DOHH2 (cell line): ENCODE results near the gene ONECUT1.

Experiments
- EZH2phosphoT487 ChIP-seq: fragments of 200-600 bp; sonication (generic); IDR thresholded peaks from 2 replicates; pipeline ENCODE4 v1.6.1; 2017; ENCODE audit warnings: borderline replicate concordance, mild to moderate bottlenecking, antibody characterized with exemption, low read length, moderate library complexity, mixed read lengths
- TF ChIP-seq, protein P1 (sequence below): fragments of 200-600 bp; sonication (generic); IDR thresholded peaks from one replicate; pipeline ENCODE4 v1.5.1; 2014; ENCODE audit warnings: antibody characterized with exemption, mild to moderate bottlenecking, low read depth, low read length; ENCODE audit not compliant: poor library complexity, severe bottlenecking

DNA sequence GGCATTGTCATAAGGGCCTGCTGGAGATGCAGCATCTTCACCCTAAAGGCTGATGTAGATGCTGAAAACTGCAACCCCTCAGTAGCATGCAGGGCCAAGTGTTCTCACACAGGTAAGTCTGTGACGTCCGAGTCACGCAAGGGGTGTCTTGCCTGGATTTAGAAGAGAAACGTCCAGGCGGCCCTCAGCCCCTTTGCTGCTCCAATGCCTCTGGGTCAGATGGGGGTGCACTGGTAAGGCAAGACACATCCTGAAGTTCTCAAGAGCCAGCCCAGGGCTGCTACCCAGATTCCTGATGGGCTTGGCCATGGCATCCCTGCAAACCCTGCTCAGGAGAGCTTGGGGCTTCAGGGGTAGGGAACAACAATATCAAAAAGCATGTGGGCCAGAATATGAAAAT is 25.4 kb downstream of the ONECUT1 start:
- TF ChIP-seq, protein P1, sequence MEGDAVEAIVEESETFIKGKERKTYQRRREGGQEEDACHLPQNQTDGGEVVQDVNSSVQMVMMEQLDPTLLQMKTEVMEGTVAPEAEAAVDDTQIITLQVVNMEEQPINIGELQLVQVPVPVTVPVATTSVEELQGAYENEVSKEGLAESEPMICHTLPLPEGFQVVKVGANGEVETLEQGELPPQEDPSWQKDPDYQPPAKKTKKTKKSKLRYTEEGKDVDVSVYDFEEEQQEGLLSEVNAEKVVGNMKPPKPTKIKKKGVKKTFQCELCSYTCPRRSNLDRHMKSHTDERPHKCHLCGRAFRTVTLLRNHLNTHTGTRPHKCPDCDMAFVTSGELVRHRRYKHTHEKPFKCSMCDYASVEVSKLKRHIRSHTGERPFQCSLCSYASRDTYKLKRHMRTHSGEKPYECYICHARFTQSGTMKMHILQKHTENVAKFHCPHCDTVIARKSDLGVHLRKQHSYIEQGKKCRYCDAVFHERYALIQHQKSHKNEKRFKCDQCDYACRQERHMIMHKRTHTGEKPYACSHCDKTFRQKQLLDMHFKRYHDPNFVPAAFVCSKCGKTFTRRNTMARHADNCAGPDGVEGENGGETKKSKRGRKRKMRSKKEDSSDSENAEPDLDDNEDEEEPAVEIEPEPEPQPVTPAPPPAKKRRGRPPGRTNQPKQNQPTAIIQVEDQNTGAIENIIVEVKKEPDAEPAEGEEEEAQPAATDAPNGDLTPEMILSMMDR, result no peak
- no peak for TF ChIP-seq EZH2phosphoT487
